Activated CD4-positive, CD25-positive, alpha-beta regulatory T cell (primary cell): ENCODE measurements around the gene CCDC170.

Experiments used
- DNase-seq, 4 experiments: peaks; one replicate each; lab custom pipeline; 2025; lab: John Stamatoyannopoulos, UW

The CCDC170 gene

GRCh38 chr6:151546941-151547659, 53.3 kb downstream of the CCDC170 start:
- no peak for DNase-seq

DNA sequence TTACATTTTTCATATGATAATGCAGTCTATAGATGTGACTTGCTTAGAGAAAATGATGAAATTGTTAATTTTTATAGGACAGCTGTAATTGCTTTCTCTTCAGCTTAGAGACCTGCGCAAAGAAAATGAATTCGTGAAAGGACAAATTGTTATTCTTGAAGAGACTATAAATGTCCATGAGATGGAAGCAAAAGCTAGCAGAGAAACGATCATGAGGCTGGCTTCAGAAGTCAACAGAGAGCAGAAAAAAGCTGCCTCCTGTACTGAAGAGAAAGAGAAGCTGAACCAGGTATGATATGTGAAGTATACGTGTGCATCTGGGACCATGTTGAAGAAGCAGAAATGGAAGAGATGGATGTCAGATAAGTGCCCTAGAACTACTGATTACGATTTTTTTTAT, 54.4 kb downstream of the CCDC170 start:
- DNase-seq: no peak

DNA sequence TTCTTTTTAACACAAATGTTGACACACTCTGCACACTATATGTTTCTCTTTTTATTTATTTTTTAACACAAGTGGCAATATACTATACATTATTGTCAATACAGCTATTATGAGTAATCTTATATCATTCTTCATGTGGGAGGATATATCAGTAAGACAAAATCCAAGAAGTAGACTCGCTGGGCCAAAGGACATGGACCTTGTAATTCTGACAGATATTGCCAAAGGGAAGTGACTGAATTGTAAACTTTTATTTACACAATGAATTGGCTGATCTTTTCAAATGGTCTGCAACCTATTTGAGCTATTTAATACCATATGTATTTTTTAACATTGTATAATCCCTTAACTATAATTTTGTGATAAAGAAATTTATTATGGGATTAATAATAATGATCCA, 56.0 kb downstream of the CCDC170 start:
- DNase-seq: no peak

GRCh38 chr6:151550618-151551017, 56.8 kb downstream of the CCDC170 start:
- no peak for DNase-seq

DNA sequence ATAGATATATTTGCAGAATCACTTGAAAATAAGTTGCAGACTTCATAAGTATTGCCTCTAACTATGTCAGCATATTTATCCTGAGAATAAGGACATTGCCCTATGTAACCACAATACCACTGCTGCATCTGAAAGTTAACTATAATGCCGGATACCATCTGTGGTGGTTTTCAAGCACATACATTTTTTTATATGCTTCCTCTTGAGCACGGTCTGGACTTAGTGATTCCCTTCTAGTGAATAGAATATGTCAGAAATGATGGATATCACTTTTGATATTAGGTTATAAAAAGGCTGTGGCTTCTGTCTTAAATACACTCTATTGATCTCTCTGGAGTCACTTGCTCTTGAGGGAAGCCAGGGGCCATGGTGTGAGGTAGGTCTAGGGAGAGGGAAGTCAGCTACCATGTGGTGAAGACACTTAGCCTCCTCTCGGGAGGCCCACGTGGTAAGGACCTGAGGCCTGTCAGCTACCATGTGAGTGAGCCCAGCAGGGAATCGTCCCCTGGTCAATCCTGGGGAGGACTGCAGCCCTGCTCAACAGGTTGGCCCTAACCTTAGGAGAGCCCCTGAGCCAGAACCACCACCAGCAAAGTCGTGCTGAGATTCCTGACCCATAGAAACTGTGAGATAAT, 57.5 kb downstream of the CCDC170 start:
- no peak for DNase-seq

DNA sequence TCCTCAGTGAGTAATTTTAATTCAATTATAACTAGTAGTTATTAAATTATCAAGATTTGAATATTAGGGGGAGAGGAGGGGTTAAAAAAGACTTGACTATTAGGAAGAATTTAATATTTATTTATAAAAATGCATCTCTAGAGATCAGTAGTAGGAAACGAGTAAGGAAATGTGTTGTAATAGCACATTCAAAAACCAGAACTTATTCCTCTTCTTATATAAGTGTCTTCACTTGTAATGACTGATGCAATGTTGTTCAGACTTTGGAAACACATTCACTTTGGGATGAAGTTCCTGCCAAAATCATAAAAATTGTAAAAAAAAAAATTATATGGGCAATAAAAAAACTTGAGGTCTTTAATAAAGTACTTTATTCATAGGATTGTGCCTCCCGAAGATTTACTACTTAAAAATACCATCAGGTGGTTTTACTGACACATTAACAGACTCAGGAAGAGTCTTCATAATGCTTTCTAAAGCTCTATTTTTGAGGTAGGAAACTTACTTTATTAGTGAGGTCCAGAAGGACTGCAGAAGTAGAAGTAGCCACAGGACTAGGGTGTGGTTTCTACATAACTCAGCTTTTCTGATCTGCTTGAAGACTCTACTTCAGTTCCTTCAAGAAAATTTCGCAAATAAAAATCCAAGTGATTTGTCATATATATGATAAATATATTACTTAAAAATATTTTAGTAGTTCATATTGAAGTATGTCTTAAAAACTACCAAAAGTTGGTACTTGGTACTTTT, 59.8 kb downstream of the CCDC170 start:
- no peak for DNase-seq

DNA sequence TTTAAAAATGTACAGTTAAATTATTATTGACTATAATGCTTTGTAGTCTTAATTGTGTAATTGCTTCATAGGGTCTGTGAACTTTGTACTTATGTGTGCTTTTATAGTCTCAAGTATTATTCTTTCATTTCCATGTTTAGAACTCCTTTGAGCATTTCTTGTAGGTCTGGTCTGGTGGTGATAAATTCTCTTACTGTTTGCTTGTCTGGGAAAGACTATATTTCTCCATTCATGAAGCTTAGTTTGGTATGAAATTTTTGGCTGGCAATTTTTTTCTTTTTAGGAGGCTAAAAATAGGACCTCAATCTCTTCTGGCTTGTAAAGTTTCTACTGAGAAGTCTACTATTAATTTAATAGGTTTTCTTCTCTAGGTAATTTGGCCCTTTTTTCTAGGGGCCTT, 67.4 kb downstream of the CCDC170 start:
- DNase-seq: no peak

- DNase-seq: no peak
Measured at GRCh38 chr6:151564654-151565053, 70.8 kb downstream of the CCDC170 start.

- no peak for DNase-seq
Measured at GRCh38 chr6:151565940-151566339, 72.1 kb downstream of the CCDC170 start.

GRCh38 chr6:151566557-151566956, 72.7 kb downstream of the CCDC170 start:
- DNase-seq: no peak

GRCh38 chr6:151576633-151577032, 82.8 kb downstream of the CCDC170 start:
- no peak for DNase-seq

DNA sequence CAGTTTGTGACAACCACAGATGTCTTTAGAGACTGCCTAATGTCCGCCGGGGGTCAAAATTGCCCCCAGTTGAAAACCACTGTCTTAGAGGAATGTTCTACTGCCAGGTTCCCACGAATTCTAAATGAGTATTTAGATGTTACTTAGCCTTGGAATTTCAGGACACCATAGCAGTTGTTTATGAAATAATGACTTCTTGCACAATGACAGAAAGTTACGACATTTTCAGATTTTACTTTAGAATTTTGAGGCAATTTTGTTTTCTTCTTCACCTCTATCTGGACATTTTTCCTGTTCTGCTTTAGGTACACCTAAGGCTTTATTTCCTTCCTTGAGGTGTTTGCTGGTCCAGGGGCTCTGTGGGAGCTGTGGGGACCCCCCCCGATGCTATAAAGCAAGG, 83.4 kb downstream of the CCDC170 start:
- DNase-seq: no peak

GRCh38 chr6:151585741-151586140, 91.9 kb downstream of the CCDC170 start:
- no peak for DNase-seq

DNA sequence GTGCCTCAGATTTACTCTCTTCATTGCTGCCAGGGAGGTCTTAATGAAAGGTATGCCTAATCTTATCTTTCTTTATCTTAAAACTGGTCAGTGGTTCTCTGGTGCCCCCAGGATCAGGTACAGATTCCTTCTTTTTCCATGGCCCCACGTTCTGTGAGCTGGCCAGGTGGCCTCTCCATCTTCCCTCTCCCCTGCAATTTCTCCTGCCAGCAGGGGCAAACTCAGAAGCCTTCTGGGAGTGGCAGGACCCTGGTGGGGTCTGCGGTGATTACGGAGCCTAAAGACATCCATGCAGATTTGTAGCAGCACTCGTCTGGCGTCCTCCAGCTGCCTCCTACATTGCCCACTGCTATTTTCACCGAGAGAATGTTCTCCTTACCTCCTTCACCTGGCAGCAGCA, 95.8 kb downstream of the CCDC170 start:
- DNase-seq: no peak

DNA sequence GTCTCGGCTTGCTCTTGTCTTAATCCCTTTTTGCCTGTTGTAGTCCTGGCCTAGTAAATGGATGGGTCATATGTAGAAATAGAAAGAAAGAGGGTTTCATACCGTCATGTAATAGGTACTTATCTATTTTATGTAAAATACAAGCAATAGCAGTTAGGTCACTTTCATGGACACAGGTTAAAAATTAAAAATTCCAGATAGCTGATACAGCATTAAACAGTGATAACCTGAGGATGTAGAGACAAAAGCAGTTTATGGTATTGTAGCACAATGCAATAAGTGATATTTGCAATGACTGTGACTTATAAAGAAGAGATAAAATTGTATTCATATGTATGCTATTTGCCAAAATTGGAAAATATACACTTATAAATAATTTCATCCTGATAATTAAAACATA, 96.9 kb downstream of the CCDC170 start:
- DNase-seq: no peak

DNA sequence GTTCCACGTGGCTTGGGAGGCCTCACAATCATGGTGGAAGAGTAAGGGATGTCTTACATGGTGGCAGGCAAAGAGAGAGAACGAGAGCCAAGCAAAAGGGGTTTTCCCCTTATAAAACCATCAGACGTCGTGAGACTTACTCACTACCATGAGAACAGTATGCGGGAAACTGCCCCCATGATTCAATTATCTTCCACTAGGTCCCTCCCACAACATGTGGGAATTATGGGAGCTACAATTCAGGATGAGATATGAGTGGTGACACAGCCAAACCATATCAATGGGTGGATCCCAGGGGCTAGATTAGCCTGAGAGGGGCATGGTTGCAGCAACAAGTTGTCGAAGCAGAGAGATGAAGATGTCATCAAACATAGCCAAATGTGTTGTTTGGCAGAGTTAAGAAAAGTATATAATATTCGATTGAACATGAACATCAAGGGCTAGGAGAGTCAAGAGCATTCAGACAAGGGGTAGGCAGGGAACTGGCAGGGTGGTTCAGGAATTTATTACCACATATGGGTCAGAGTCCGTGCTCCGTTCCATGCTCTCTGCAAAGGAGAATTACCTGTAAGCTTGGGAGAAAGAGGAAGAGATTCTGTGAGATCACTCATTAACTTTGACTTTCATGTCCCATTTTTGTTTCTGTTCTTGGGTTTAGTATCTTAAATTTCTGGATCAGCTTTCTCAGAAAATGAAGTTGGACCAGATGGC, 98.8 kb downstream of the CCDC170 start:
- DNase-seq: no peak

GRCh38 chr6:151609146-151609902, 115.5 kb downstream of the CCDC170 start:
- no peak for DNase-seq

DNA sequence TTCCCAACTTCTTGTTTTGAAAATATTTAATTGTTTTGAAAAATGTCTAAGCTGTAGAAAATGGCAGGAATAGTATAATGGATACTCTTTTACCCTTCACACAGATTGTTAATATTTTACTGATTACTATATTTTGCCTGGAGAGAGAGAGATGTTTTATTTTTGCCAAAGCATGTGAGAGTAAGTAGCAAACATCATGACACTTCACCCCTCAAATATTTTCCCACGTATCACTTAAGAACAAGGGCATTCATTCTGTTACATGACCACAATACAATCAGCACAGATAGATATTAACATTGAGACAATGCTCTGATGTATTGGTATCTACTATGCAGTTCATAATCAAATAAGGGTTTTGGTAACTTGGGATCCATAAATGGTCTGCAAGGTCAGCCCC, 116.5 kb downstream of the CCDC170 start:
- DNase-seq: no peak

DNA sequence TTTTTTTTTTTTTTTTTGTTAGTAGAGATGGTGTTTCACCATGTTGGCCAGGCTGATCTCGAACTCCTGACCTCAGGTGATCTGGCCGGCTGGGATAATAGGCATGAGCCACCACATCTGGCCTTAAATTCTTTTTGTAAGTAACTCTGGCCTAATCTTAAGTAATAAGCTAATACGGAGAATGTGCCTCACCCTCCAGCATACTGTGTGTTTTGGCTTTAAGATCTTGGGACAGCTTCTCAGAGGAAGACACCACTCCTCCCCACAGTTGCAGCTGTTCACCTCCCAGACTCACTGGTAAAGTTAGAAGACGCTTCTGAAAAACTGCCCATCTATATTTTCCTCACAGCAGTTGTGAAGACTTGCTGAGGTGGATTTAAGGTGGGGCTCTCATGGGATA, 120.8 kb downstream of the CCDC170 start:
- DNase-seq: no peak

- DNase-seq: no peak
Measured at GRCh38 chr6:151616091-151616513, 122.3 kb downstream of the CCDC170 start.

DNA sequence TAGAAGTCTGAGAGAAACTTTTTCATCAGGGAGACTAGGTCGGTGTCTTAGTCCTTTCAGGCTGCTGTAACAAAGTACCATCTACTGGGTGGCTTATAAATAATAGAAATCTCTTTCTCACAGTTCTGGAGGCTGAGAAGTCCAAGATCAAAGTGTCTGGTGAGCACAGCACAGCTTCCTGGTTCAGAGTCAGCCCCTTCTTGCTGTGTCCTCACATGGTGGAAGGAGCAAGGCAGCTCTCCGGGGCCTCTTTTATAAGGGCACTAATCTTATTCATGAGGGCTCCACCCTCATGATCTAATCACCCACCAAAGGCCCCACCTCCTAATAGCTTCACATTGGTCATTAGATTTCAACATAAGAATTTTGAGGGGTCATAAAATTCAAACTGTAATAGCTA, 122.8 kb downstream of the CCDC170 start:
- DNase-seq: no peak

- no peak for DNase-seq
Measured at GRCh38 chr6:151617539-151617938, 123.7 kb downstream of the CCDC170 start.
